GM12874 (cell line): ENCODE results near the gene RND2.

Source experiments
- TF ChIP-seq, protein P1 (sequence below): IDR thresholded peaks from 2 replicates; pipeline ENCODE4 v1.5.1; 2011; ENCODE audit warnings: low read depth, mild to moderate bottlenecking, control low read depth, low read length, moderate library complexity; ENCODE audit not compliant: insufficient read depth

RND2 gene, protein sequence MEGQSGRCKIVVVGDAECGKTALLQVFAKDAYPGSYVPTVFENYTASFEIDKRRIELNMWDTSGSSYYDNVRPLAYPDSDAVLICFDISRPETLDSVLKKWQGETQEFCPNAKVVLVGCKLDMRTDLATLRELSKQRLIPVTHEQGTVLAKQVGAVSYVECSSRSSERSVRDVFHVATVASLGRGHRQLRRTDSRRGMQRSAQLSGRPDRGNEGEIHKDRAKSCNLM

DNA sequence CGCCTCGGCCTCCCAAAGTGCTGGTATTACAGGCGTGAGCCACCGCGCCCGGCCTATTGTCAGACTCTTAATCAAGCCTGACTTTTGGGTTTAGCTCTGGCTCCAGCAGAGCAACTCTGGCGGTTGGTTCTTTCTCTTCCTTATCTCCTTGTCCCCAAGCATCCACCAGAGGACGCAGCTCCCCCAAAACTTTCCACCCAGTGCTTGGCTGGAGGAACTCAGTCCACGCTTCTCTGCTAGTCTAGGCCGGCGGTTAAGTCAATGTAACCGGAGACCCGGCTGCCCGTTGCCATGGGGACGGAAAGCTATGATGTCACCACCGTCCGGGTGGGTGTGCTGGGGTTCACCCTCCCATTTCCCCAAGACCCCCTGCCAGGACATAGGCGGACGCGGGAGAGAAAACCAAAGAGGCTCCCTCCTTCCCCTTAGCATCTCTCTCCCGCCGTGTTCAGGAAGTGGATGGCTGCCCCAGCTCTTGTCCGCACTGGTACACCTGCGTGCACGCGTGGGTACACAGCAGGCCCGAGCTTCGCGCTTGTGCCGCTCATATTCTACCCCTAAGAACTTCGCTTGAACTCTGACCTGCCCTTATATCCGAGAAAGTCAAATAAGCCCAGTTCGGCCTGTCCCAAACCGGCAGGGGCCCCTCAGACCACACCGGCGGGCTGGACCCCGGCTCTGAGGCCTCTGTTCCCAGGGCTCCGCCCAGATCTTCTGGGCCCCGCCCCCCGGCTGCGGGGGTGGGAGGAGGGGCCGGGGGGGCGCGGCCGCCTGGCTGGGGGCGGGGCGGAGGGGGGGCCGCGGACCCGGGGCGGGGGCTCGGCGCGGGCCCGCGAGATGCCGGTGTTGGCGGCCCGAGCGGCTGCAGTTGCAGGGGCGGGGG lies at the start of gene RND2:
Gene RND2 (plus strand): TSS at position 825 of the 883 bp plus-strand sequence. CDS start 117 bp downstream, outside the sequence.
- TF ChIP-seq, protein P1, sequence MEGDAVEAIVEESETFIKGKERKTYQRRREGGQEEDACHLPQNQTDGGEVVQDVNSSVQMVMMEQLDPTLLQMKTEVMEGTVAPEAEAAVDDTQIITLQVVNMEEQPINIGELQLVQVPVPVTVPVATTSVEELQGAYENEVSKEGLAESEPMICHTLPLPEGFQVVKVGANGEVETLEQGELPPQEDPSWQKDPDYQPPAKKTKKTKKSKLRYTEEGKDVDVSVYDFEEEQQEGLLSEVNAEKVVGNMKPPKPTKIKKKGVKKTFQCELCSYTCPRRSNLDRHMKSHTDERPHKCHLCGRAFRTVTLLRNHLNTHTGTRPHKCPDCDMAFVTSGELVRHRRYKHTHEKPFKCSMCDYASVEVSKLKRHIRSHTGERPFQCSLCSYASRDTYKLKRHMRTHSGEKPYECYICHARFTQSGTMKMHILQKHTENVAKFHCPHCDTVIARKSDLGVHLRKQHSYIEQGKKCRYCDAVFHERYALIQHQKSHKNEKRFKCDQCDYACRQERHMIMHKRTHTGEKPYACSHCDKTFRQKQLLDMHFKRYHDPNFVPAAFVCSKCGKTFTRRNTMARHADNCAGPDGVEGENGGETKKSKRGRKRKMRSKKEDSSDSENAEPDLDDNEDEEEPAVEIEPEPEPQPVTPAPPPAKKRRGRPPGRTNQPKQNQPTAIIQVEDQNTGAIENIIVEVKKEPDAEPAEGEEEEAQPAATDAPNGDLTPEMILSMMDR = peak; percentile 79

- TF ChIP-seq, protein P1 = no peak
These were observed 49.8 kb upstream of the RND2 start for GRCh38 chr17:42975265-42975664.

DNA sequence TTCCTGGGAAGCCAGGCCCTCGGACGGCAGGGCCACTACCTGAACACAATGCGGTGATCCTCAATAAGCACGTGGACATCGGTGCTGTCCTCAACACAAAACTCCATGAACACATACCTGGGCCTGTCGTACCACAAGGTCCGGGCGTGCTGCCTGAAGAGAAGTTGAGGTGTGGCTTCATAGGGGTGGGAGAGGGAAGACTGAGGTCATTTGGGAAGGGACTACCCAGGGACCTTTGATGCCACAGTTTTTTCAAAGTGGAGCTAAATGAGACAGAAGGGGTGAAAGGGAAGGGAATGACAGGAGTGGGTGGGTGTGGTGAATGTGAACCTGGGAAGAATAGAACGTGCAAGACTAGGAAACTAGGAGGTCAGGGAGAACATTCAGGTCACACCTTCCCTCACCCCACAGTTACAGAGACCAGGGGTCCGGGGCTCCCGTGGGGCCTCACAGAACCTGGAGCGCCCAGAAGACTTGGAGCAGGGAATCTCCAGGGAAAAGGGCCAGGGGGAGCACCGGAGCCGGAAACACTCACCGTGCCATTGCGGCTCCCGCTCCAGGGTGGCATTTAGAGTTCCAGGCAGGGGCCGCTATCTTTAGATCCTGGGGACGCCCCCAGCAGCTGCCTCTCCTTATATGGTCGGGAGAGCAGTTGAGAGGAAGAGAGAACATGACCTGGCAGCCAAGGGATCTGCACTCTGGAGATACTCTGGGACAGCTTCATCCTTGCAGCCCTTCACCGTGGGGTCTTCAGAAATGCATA lies 45.3 kb upstream of the RND2 start, which contains the start of gene PTGES3L:
Gene PTGES3L (minus strand): TSS at position 570 of the 763 bp plus-strand sequence. CDS start 27 bp downstream, at position 543.
- TF ChIP-seq, protein P1 = no peak

DNA sequence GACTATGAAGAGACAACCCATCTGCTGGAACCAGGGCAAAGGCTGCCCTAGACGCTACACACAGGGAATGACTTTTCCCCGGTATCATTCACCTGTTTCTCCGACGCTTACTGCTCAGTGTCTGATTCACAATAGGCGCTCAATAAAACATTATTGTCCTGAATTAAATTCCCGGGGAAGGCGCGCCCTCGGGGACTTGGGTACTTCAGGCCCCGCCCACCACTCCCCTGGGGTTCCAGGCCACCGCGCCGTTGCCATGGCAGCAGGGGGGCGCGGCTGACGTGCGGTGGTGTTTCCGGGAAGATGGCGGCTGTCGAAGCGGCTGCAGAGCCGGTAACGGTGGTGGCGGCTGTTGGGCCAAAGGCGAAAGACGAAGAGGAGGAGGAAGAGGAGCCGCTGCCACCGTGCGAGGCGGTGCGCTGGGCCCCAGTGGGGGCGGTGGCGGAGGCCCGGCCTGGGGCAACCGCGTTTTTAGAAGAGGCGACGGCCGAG lies 44.7 kb upstream of the RND2 start, which contains the start of gene RUNDC1:
Gene RUNDC1 (plus strand): TSS at position 292 of the 492 bp plus-strand sequence. CDS start 12 bp downstream, at position 304.
- TF ChIP-seq, protein P1 = no peak

DNA sequence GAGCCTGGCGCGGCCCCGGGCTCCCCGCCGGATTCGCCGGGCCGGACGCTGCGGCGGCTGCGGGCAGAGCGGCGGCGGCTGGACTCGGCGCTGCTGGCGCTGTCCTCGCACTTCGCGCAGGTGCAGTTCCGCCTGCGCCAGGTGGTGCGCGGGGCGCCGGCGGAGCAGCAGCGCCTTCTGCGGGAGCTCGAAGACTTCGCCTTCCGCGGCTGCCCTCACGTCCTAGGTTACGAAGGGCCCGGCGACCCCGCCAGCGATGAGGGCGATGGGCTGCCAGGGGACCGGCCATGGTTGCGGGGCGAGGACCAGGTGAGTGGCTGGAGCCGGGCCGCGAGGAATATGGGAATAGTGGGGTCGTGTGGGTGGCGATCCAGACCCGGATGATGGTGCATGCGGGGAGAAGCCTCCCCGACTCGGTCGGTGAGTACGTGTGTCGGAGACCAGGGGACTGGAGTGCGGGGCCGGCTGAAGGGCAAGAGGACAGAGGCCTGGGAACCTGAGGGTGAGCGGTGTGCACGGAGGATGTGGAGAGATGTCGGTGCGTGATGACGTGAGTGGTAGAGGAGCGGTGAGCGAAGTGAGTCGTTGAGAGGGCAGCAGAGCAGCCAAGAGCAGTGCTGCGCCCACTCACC lies 44.1 kb upstream of the RND2 start:
- TF ChIP-seq, protein P1 = peak; percentile 34; the same call in 1 of the 2 replicates

- TF ChIP-seq, protein P1 = no peak
These were observed 42.8 kb upstream of the RND2 start for GRCh38 chr17:42982266-42982665.
